HepG2 (cell line): ENCODE results near the gene CALN1. TPM values are rescaled to one million over a fixed set of nuclear protein-coding genes. Genes with fewer than 3 reads are reported as not detected.

Experiments used
- ATAC-seq: fragments of 200-7000 bp; cut with Tn5 transposase; 3 replicates; pipeline ENCODE4 v1.9.1; 2020; ENCODE audit warnings: mild to moderate bottlenecking, moderate library complexity
- BruUV-seq: library from RNA; stranded (reverse); fragments of 400-500 nt; replicated peaks from 2 replicates; lab custom pipeline; 2021; lab: Mats Ljungman, UMichigan
- CTCF ChIA-PET: fragments of 300-600 bp; formaldehyde crosslinking; extraction: SDS; loops from one replicate; lab custom pipeline; 2021; ENCODE audit warnings: low total read pairs, inconsistent platforms, low intra/inter-chr PET ratio; lab: Yijun Ruan, JAX
- POLR2A ChIA-PET: fragments of 350-600 bp; sonication (Branson Sonifier 250); formaldehyde crosslinking; loops from one replicate; lab custom pipeline; 2020; ENCODE audit warnings: antibody characterized with exemption, inconsistent platforms; lab: Yijun Ruan, JAX
- DNase-seq: peaks from one replicate; pipeline ENCODE4 v3.0.0-alpha.2; 2015; ENCODE audit warnings: low spot score
- FAIRE-seq: peaks from 3 replicates; lab custom pipeline; 2011; peaks lifted over from hg19 to GRCh38; lab: Jason Lieb, UNC
- H2AFZ ChIP-seq: one replicate; pipeline ENCODE4 v1.6.1; 2011; ENCODE audit warnings: low read length, inconsistent platforms
- H3K27ac ChIP-seq: fragments of 300-600 bp; 3 replicates; pipeline ENCODE4 v1.8.0; 2011; ENCODE audit warnings: mixed run types, mild to moderate bottlenecking, mixed read lengths, low read length, inconsistent platforms; ENCODE audit not compliant: insufficient read depth; ENCODE audit errors: extremely low read length
- H3K27me3 ChIP-seq, 2 experiments: fragments of 200-600 bp in 1 of 2; 2 replicates in 1 of 2; 3 replicates in 1 of 2; pipeline versions ENCODE4 v1.6.0 to v1.8.0; 2011; ENCODE audit warnings: low read length in 2 of 2, mild to moderate bottlenecking in 2 of 2, moderate library complexity in 2 of 2, inconsistent platforms in 1 of 2; ENCODE audit not compliant: insufficient read depth in 2 of 2, control insufficient read depth in 1 of 2
- H3K36me3 ChIP-seq, 2 experiments: fragments of 200-600 bp in 1 of 2; replicated peaks in 1 of 2; 2 replicates in 1 of 2; 3 replicates in 1 of 2; pipeline versions ENCODE4 v1.5.1 to v1.8.0; 2011; ENCODE audit warnings: low read length in 2 of 2, inconsistent platforms in 1 of 2; ENCODE audit not compliant: insufficient read depth in 2 of 2, control insufficient read depth in 1 of 2
- H3K4me1 ChIP-seq: 2 replicates; pipeline ENCODE4 v1.5.1; 2012; ENCODE audit warnings: low read length, inconsistent platforms; ENCODE audit not compliant: insufficient read depth
- H3K4me2 ChIP-seq: 2 replicates; pipeline ENCODE4 v1.6.0; 2011; ENCODE audit warnings: low read depth, low read length, inconsistent platforms
- H3K4me3 ChIP-seq, 3 experiments: fragments of 200-600 bp in 1 of 3; sonication (generic), shearing (Covaris generic) in 1 of 3; replicated peaks in 1 of 3; 2 replicates each; pipeline ENCODE4 v1.5.1; 2011 to 2016; ENCODE audit warnings: low read length in 3 of 3, inconsistent platforms in 2 of 3, low read depth in 2 of 3, mild to moderate bottlenecking in 2 of 3, control low read depth in 1 of 3, mixed read lengths in 1 of 3; ENCODE audit not compliant: insufficient read depth in 1 of 3
- H3K79me2 ChIP-seq: one replicate; pipeline ENCODE4 v1.6.1; 2011; ENCODE audit warnings: low read length, inconsistent platforms; ENCODE audit not compliant: insufficient read depth
- H3K9ac ChIP-seq: 2 replicates; pipeline ENCODE4 v1.6.0; 2011; ENCODE audit warnings: mild to moderate bottlenecking, low read depth, low read length, inconsistent platforms; ENCODE audit not compliant: insufficient read depth
- H3K9me3 ChIP-seq: 2 replicates; pipeline ENCODE4 v1.5.1; 2012; ENCODE audit warnings: mild to moderate bottlenecking, low read length
- H4K20me1 ChIP-seq: 2 replicates; pipeline ENCODE4 v1.6.0; 2011; ENCODE audit warnings: inconsistent platforms, mild to moderate bottlenecking, low read length, moderate library complexity; ENCODE audit not compliant: insufficient read depth
- EZH2 ChIP-seq: conservative IDR thresholded peaks from 2 replicates; pipeline ENCODE4 v1.6.1; 2012; ENCODE audit warnings: mild to moderate bottlenecking, low read depth, low read length, moderate library complexity
- KLF9 ChIP-seq: IDR thresholded peaks from 2 replicates; pipeline ENCODE4 v1.6.1; 2016; ENCODE audit warnings: low read depth
- MAFG ChIP-seq: sonication (generic); formaldehyde crosslinking; IDR thresholded peaks from 2 replicates; pipeline ENCODE4 v1.5.1; 2020; ENCODE audit warnings: mild to moderate bottlenecking, missing genetic modification reagents
- TAF1 ChIP-seq: sonication (generic); formaldehyde crosslinking; IDR thresholded peaks from 2 replicates; pipeline ENCODE4 v1.4.0; 2020; ENCODE audit warnings: missing genetic modification reagents
- ZNF12 ChIP-seq: sonication (generic); formaldehyde crosslinking; IDR thresholded peaks from 2 replicates; pipeline ENCODE4 v1.5.0; 2020; ENCODE audit warnings: missing genetic modification reagents
- ZNF296 ChIP-seq: sonication (generic); formaldehyde crosslinking; conservative IDR thresholded peaks from 2 replicates; pipeline ENCODE4 v1.5.0; 2020; ENCODE audit warnings: mild to moderate bottlenecking, missing genetic modification reagents
- ZNF326 ChIP-seq: sonication (generic); formaldehyde crosslinking; IDR thresholded peaks from 2 replicates; pipeline ENCODE4 v1.4.0; 2020; ENCODE audit warnings: missing genetic modification reagents, borderline replicate concordance
- ZNF546 ChIP-seq: sonication (generic); formaldehyde crosslinking; conservative IDR thresholded peaks from 2 replicates; pipeline ENCODE4 v1.8.1; 2023; ENCODE audit warnings: mild to moderate bottlenecking, missing genetic modification reagents
- ZNF569 ChIP-seq: sonication (generic); formaldehyde crosslinking; IDR thresholded peaks from 2 replicates; pipeline ENCODE4 v1.5.0; 2020; ENCODE audit warnings: mild to moderate bottlenecking, missing genetic modification reagents, moderate library complexity, borderline replicate concordance
- ZNF816 ChIP-seq: sonication (generic); formaldehyde crosslinking; IDR thresholded peaks from 2 replicates; pipeline ENCODE4 v1.8.0; 2022; ENCODE audit warnings: missing genetic modification reagents, mild to moderate bottlenecking, borderline replicate concordance
- WGBS: methylation state at CpG from one replicate; pipeline ENCODE4 v1.1.6; 2017; ENCODE audit warnings: low lambda C conversion rate; 5-methylcytosine and 5-hydroxymethylcytosine counted together
- in situ Hi-C: cut with HindIII; loops from 2 replicates; pipeline ENCODE4 v1.10.0; 2017; ENCODE audit warnings: low pct_unique_long_range_greater_than_20kb; ENCODE audit not compliant: extremely low pct_ligation_motif_present
- intact Hi-C: fragments of 100-400 bp; cut with micrococcal nuclease; formaldehyde crosslinking; loops from one replicate; pipeline ENCODE4 v1.10.0; 2022; ENCODE audit not compliant: unreplicated experiment
- polyA plus RNA-seq, 8 experiments: library from polyadenylated mRNA; depleted of rRNA in 3 of 8; stranded (reverse) in 7 of 8; unstranded in 1 of 8; fragments of >200 nt; fragmentation: Illumina TruSeq in 4 of 8; extraction: Trizol in 4 of 8; gene quantifications; 2 replicates each; pipeline versions ENCODE4 v1.2.1 to v1.2.3, GENCODE V29; 2011 to 2016; ENCODE audit warnings: low read depth in 4 of 8, missing spikeins in 1 of 8, mixed read lengths in 1 of 8; ENCODE audit not compliant: insufficient read depth in 1 of 8
- total RNA-seq, 5 experiments: library from RNA; depleted of rRNA; stranded (reverse); fragments of >200 nt; fragmentation: Illumina TruSeq; extraction: Trizol; gene quantifications; 2 replicates each; pipeline ENCODE4 v1.2.3, GENCODE V29; 2016; ENCODE audit warnings: low read depth in 1 of 5
- TF ChIP-seq, protein P1 (sequence below): sonication (generic); formaldehyde crosslinking; IDR thresholded peaks from 2 replicates; pipeline ENCODE4 v1.5.0; 2020; ENCODE audit warnings: missing genetic modification reagents
- TF ChIP-seq, protein P2 (sequence below): sonication (generic); formaldehyde crosslinking; IDR thresholded peaks from 2 replicates; pipeline ENCODE4 v1.8.1; 2022; ENCODE audit warnings: low read depth, mild to moderate bottlenecking, missing genetic modification reagents
- TF ChIP-seq, protein P3 (sequence below): sonication (generic); formaldehyde crosslinking; IDR thresholded peaks from 2 replicates; pipeline ENCODE4 v1.5.1; 2020; ENCODE audit warnings: missing genetic modification reagents, mild to moderate bottlenecking, borderline replicate concordance

Gene CALN1
- total and polyA plus RNA-seq, 2 of the 13 experiments (the other 11 are each of a cell fraction or from before 2014, with no cell fraction given): not detected

DNA sequence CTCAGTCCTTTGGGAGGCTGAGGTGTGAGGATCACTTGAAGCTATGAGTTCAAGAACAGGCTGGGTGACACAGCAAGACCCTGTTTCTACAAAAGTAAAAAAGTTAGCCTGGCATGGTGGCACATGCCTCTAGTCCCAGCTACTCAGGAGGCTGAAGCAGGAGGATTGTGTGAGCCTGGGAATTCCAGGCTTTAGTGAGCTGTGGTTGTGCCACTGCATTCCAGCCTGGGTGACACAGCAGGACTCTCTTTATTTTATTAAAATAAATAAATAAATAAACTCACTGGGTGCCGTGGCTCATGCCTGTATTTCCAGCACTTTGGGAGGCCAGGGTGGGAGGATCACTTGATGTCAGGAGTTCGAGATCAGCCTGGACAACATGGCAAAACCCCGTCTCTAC, 607.9 kb downstream of the CALN1 start:
- Histone ChIP-seq H2AFZ (no peak overlapping the region), H3K4me3 (no peak overlapping the region), H4K20me1 (no peaks in the 10 kb centered on the region), H3K27me3 (peaks cover 0 to 3% of the 10 kb centered on the region in 2 experiments; a peak in 1 of 5 replicates), H3K36me3 (no peaks in the 10 kb centered on the region), H3K79me2 (no peaks in the 10 kb centered on the region), H3K4me1 (no peaks in the 10 kb centered on the region), H3K27ac (no peak overlapping the region), H3K4me2 (no peak overlapping the region), H3K9ac (no peak overlapping the region), H3K9me3 (peaks cover 17% of the 10 kb centered on the region)
- FAIRE-seq (no peak), DNase-seq (no peak), ATAC-seq (no peak)
- in situ Hi-C loops: no loop called here
- WGBS: 32% methylated on average over 3 of the region's 3 CpGs
- ChIA-PET CTCF (no interaction called here), POLR2A (no interaction called here)
- no TSS peak for BruUV-seq
- intact Hi-C loops: no loop called here
- TF ChIP-seq EZH2 (no peak), TAF1 (CRISPR knock-in tag) (no peak), KLF9 (CRISPR knock-in tag) (no peak), MAFG (CRISPR knock-in tag) (no peak), ZNF12 (no peak)

GRCh38 chr7:71801976-71802375, 610.2 kb downstream of the CALN1 start:
- H3K9ac ChIP-seq: no peak overlapping the region
- no peaks in the 10 kb centered on the region for H3K36me3 ChIP-seq
- no peak overlapping the region for H3K4me3 ChIP-seq
- 26% methylated on average over 4 of the region's 4 CpGs for WGBS
- FAIRE-seq (no peak), ATAC-seq (no peak), DNase-seq (no peak)
- intact Hi-C loops (no loop called here), in situ Hi-C loops (no loop called here)
- POLR2A ChIA-PET: no interaction called here
- H3K79me2 ChIP-seq: no peaks in the 10 kb centered on the region
- no peak overlapping the region for H3K4me2 ChIP-seq
- no peak overlapping the region for H2AFZ ChIP-seq
- H3K27ac ChIP-seq: no peak overlapping the region
- no peaks in the 10 kb centered on the region for H4K20me1 ChIP-seq
- no peaks in the 10 kb centered on the region for H3K27me3 ChIP-seq
- CTCF ChIA-PET: no interaction called here
- no peaks in the 10 kb centered on the region for H3K4me1 ChIP-seq
- BruUV-seq: no TSS peak
- H3K9me3 ChIP-seq: peaks cover 10% of the 10 kb centered on the region
- TF ChIP-seq ZNF296 (CRISPR knock-in tag) (no peak), ZNF546 (no peak), ZNF569 (no peak), ZNF816 (CRISPR knock-in tag) (no peak), ZNF326 (CRISPR knock-in tag) (no peak)
- TF ChIP-seq, protein P1, sequence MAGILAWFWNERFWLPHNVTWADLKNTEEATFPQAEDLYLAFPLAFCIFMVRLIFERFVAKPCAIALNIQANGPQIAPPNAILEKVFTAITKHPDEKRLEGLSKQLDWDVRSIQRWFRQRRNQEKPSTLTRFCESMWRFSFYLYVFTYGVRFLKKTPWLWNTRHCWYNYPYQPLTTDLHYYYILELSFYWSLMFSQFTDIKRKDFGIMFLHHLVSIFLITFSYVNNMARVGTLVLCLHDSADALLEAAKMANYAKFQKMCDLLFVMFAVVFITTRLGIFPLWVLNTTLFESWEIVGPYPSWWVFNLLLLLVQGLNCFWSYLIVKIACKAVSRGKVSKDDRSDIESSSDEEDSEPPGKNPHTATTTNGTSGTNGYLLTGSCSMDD (CRISPR knock-in tag): no peak
- TF ChIP-seq, protein P2, sequence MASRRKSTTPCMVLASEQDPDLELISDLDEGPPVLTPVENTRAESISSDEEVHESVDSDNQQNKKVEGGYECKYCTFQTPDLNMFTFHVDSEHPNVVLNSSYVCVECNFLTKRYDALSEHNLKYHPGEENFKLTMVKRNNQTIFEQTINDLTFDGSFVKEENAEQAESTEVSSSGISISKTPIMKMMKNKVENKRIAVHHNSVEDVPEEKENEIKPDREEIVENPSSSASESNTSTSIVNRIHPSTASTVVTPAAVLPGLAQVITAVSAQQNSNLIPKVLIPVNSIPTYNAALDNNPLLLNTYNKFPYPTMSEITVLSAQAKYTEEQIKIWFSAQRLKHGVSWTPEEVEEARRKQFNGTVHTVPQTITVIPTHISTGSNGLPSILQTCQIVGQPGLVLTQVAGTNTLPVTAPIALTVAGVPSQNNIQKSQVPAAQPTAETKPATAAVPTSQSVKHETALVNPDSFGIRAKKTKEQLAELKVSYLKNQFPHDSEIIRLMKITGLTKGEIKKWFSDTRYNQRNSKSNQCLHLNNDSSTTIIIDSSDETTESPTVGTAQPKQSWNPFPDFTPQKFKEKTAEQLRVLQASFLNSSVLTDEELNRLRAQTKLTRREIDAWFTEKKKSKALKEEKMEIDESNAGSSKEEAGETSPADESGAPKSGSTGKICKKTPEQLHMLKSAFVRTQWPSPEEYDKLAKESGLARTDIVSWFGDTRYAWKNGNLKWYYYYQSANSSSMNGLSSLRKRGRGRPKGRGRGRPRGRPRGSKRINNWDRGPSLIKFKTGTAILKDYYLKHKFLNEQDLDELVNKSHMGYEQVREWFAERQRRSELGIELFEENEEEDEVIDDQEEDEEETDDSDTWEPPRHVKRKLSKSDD (CRISPR knock-in tag): no peak
- TF ChIP-seq, protein P3, sequence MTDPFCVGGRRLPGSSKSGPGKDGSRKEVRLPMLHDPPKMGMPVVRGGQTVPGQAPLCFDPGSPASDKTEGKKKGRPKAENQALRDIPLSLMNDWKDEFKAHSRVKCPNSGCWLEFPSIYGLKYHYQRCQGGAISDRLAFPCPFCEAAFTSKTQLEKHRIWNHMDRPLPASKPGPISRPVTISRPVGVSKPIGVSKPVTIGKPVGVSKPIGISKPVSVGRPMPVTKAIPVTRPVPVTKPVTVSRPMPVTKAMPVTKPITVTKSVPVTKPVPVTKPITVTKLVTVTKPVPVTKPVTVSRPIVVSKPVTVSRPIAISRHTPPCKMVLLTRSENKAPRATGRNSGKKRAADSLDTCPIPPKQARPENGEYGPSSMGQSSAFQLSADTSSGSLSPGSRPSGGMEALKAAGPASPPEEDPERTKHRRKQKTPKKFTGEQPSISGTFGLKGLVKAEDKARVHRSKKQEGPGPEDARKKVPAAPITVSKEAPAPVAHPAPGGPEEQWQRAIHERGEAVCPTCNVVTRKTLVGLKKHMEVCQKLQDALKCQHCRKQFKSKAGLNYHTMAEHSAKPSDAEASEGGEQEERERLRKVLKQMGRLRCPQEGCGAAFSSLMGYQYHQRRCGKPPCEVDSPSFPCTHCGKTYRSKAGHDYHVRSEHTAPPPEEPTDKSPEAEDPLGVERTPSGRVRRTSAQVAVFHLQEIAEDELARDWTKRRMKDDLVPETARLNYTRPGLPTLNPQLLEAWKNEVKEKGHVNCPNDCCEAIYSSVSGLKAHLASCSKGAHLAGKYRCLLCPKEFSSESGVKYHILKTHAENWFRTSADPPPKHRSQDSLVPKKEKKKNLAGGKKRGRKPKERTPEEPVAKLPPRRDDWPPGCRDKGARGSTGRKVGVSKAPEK: no peak
